ENCODE results near the gene NEURL1. TPM values are rescaled to one million over a fixed set of nuclear protein-coding genes. Genes with fewer than 3 reads are reported as not detected.

The NEURL1 gene
- total and polyA plus RNA-seq, 2 donors (not counting 3 experiments of a cell fraction or from before 2014, with no cell fraction given) = 0.06 to 0.22 TPM

DNA sequence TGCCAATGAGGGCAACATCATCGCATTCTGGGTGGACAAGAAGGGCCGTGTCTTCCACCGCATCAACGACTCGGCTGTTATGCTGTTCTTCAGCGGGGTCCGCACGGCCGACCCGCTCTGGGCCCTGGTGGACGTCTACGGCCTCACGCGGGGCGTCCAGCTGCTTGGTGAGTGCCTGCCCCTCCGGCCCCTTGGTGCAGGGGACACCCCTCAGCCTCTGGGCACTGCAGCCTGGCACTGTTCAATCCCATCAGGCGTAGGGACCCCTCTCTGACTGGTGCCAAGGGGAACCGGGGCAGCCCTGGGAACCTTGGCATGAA lies 78.1 kb downstream of the NEURL1 start:
- H3K9me1 ChIP-seq (replicated peaks; ENCODE audit: control insufficient read depth, extremely low read depth, insufficient read depth, low read length) = no peaks in the 10 kb centered on the region
- H3K4me1 ChIP-seq (ENCODE audit: control insufficient read depth, extremely low read depth, insufficient read depth, low read length) = no peaks in the 10 kb centered on the region
- POLR2A ChIA-PET = no interaction called here
- dilution Hi-C loops (cut with MboI; ENCODE audit: extremely low pct_ligation_motif_present, low sequenced_read_pairs) = no loop called here
- no peak overlapping the region for H3K9ac ChIP-seq (replicated peaks; ENCODE audit: extremely low read depth, insufficient read depth, low read length)
- H3K27ac ChIP-seq (ENCODE audit: insufficient read depth, low read depth, low read length) = no peak overlapping the region
- no peak for TF ChIP-seq JUN (IDR thresholded peaks at IDR 0.05; ENCODE audit: borderline replicate concordance, insufficient read depth, insufficient read length, low read depth)
- TF ChIP-seq POLR2AphosphoS5 (IDR thresholded peaks at IDR 0.05; ENCODE audit: insufficient read depth, low read depth, low read length) = no peak
- no peak for TF ChIP-seq MYC (IDR thresholded peaks at IDR 0.05; ENCODE audit: low read depth, low read length)
- TF ChIP-seq, protein P1, sequence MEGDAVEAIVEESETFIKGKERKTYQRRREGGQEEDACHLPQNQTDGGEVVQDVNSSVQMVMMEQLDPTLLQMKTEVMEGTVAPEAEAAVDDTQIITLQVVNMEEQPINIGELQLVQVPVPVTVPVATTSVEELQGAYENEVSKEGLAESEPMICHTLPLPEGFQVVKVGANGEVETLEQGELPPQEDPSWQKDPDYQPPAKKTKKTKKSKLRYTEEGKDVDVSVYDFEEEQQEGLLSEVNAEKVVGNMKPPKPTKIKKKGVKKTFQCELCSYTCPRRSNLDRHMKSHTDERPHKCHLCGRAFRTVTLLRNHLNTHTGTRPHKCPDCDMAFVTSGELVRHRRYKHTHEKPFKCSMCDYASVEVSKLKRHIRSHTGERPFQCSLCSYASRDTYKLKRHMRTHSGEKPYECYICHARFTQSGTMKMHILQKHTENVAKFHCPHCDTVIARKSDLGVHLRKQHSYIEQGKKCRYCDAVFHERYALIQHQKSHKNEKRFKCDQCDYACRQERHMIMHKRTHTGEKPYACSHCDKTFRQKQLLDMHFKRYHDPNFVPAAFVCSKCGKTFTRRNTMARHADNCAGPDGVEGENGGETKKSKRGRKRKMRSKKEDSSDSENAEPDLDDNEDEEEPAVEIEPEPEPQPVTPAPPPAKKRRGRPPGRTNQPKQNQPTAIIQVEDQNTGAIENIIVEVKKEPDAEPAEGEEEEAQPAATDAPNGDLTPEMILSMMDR (IDR thresholded peaks at IDR 0.05; ENCODE audit: extremely low read depth in 1 of 2, insufficient read depth in 1 of 2, low read depth in 1 of 2, low read length in 2 of 2) = no peak
- TF ChIP-seq GATA2 (IDR thresholded peaks at IDR 0.05; ENCODE audit: insufficient read depth, insufficient read length, low read depth, low read length) = no peak
- TF ChIP-seq EZH2 (IDR thresholded peaks at IDR 0.05; ENCODE audit: borderline replicate concordance, low read depth, low read length, severe bottlenecking) = no peak
- TF ChIP-seq POLR2A (IDR thresholded peaks at IDR 0.05; ENCODE audit: low read depth, low read length) = no peak
- TF ChIP-seq FOS (IDR thresholded peaks at IDR 0.05; ENCODE audit: borderline replicate concordance, insufficient read depth, low read length) = no peak
- TF ChIP-seq, protein P2, sequence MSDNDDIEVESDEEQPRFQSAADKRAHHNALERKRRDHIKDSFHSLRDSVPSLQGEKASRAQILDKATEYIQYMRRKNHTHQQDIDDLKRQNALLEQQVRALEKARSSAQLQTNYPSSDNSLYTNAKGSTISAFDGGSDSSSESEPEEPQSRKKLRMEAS (IDR thresholded peaks at IDR 0.05; ENCODE audit: insufficient read depth, insufficient read length) = no peak
- H4K20me1 ChIP-seq (replicated peaks; ENCODE audit: control insufficient read depth, extremely low read depth, insufficient read depth, low read length) = no peaks in the 10 kb centered on the region
- H3K4me2 ChIP-seq (ENCODE audit: insufficient read depth, low read length) = no peak overlapping the region
- intact Hi-C loops (cut with micrococcal nuclease) = no loop called here
- H2AFZ ChIP-seq (ENCODE audit: low read depth, low read length) = no peak overlapping the region
- DNase-seq (ENCODE audit: low read depth, low spot score) (no peak), FAIRE-seq (no peak)
- H3K27me3 ChIP-seq (ENCODE audit: control insufficient read depth in 2 of 2, insufficient read depth in 2 of 2, low read length in 2 of 2) = peaks cover 10 to 11% of the 10 kb centered on the region in 2 experiments
- CTCF ChIA-PET = no interaction called here
- H3K79me2 ChIP-seq (ENCODE audit: control insufficient read depth, insufficient read depth, low read length) = no peaks in the 10 kb centered on the region
- H3K4me3 ChIP-seq (replicated peaks in 1 of 3; ENCODE audit: insufficient read depth in 1 of 3, low read depth in 1 of 3, low read length in 3 of 3) = no peak overlapping the region
- H3K36me3 ChIP-seq (ENCODE audit: control insufficient read depth in 2 of 2, extremely low read depth in 1 of 2, insufficient read depth in 2 of 2, low read length in 2 of 2) = no peaks in the 10 kb centered on the region
- no peaks in the 10 kb centered on the region for H3K9me3 ChIP-seq (replicated peaks; ENCODE audit: control insufficient read depth, insufficient read depth, low read length)
- BruUV-seq (replicated peaks) = no TSS peak

All from endothelial cell of umbilical vein (primary cell).